Measurements from ENCODE around the gene ADAM8. TPM values are rescaled to one million over a fixed set of nuclear protein-coding genes. Genes with fewer than 3 reads are reported as not detected.

The ADAM8 gene
- polyA plus RNA-seq, 1 donor from 2014 or later = 6.4 TPM

- H4K20me1 ChIP-seq (ENCODE audit: insufficient read depth) = no peaks in the 10 kb centered on the region
- H3K79me2 ChIP-seq (replicated peaks; ENCODE audit: insufficient read depth, low read length) = no peaks in the 10 kb centered on the region
- no peak overlapping the region for H3K9ac ChIP-seq (ENCODE audit: low read length)
- H3F3A ChIP-seq (ENCODE audit: insufficient read depth, low read length, poor library complexity, severe bottlenecking) = no peaks in the 10 kb centered on the region
- no peak for TF ChIP-seq RAD21 (conservative IDR thresholded peaks at IDR 0.05)
- no peak overlapping the region for H2AFZ ChIP-seq (ENCODE audit: low read depth, low read length)
- H3K4me2 ChIP-seq (ENCODE audit: low read length) = no peak overlapping the region
- H3K4me3 ChIP-seq (ENCODE audit: low read length) = no peak overlapping the region
- H3K27ac ChIP-seq (ENCODE audit: low read length) = no peak overlapping the region
- H3K9me2 ChIP-seq (ENCODE audit: insufficient read depth, low read length) = no peaks in the 10 kb centered on the region
- H3K9me3 ChIP-seq (ENCODE audit: low read length) = no peaks in the 10 kb centered on the region
- no peaks in the 10 kb centered on the region for H3K36me3 ChIP-seq (ENCODE audit: insufficient read depth, low read length)
- peaks cover 10% of the 10 kb centered on the region for H3K27me3 ChIP-seq (ENCODE audit: insufficient read depth, low read depth, low read length)
These were observed 980 bp downstream of the ADAM8 start for GRCh38 chr10:133275684-133276092.

GRCh38 chr10:133274751-133275683, 1.7 kb downstream of the ADAM8 start:
- no peak overlapping the region for H2AFZ ChIP-seq (ENCODE audit: low read depth, low read length)
- H4K20me1 ChIP-seq (ENCODE audit: insufficient read depth) = no peaks in the 10 kb centered on the region
- H3K9me3 ChIP-seq (ENCODE audit: low read length) = no peaks in the 10 kb centered on the region
- H3K27ac ChIP-seq (ENCODE audit: low read length) = no peak overlapping the region
- H3K79me2 ChIP-seq (replicated peaks; ENCODE audit: insufficient read depth, low read length) = no peaks in the 10 kb centered on the region
- TF ChIP-seq SMC3 (conservative IDR thresholded peaks at IDR 0.05; ENCODE audit: poor library complexity) (no peak), EP300 (conservative IDR thresholded peaks at IDR 0.05; ENCODE audit: poor library complexity, severe bottlenecking) (no peak), REST (IDR thresholded peaks at IDR 0.05; ENCODE audit: borderline replicate concordance) (no peak), MXI1 (conservative IDR thresholded peaks at IDR 0.05; ENCODE audit: poor library complexity, severe bottlenecking) (no peak), POLR2AphosphoS5 (IDR thresholded peaks at IDR 0.05) (no peak), RAD21 (conservative IDR thresholded peaks at IDR 0.05) (no peak), TAF1 (IDR thresholded peaks at IDR 0.05; ENCODE audit: low read depth) (no peak), EZH2 (IDR thresholded peaks at IDR 0.05; ENCODE audit: borderline replicate concordance, insufficient read depth, low read length, poor library complexity, severe bottlenecking) (no peak), CTCF (IDR thresholded peaks at IDR 0.05; ENCODE audit: poor library complexity, severe bottlenecking) (no peak)
- no peaks in the 10 kb centered on the region for H3K36me3 ChIP-seq (ENCODE audit: insufficient read depth, low read length)
- no peaks in the 10 kb centered on the region for H3F3A ChIP-seq (ENCODE audit: insufficient read depth, low read length, poor library complexity, severe bottlenecking)
- peaks cover 10% of the 10 kb centered on the region for H3K27me3 ChIP-seq (ENCODE audit: insufficient read depth, low read depth, low read length)
- H3K9me2 ChIP-seq (ENCODE audit: insufficient read depth, low read length) = no peaks in the 10 kb centered on the region
- no peak overlapping the region for H3K4me2 ChIP-seq (ENCODE audit: low read length)
- H3K9ac ChIP-seq (ENCODE audit: low read length) = no peak overlapping the region
- no peak overlapping the region for H3K4me3 ChIP-seq (ENCODE audit: low read length)
